ENCODE data around the gene FILIP1. TPM values are rescaled to one million over a fixed set of nuclear protein-coding genes. Genes with fewer than 3 reads are reported as not detected.

Gene FILIP1
- polyA plus RNA-seq, 1 experiment = 0.44 TPM

Small RNAs within 50 kb of the gene (small RNA-seq; reads per million reads assigned to genes)
- gene MIR4463 (ENCODE audit: insufficient read length, low read depth, low replicate concordance) = not detected
- not detected for gene RF00012 (ENCODE audit: insufficient read length, low read depth, low replicate concordance)
- not detected for gene RNU1-34P (ENCODE audit: insufficient read length, low read depth, low replicate concordance)

Other genes with a start within 250 kb of the FILIP1 start
- 133 and 214 TPM in 2 replicates for gene COX7A2, start 250.0 kb downstream of the FILIP1 start, polyA plus RNA-seq (2011; rRNA removed)
- 11.4 and 38.1 TPM in 2 replicates for gene TMEM30A, start 209.0 kb downstream of the FILIP1 start, polyA plus RNA-seq (2011; rRNA removed)
- gene SENP6, start 108.1 kb upstream of the FILIP1 start, polyA plus RNA-seq (2011; rRNA removed) = 9.9 and 25.3 TPM in 2 replicates